ENCODE data around the gene LHPP. TPM values are rescaled to one million over a fixed set of nuclear protein-coding genes. Genes with fewer than 3 reads are reported as not detected.

Gene LHPP
- total RNA-seq, 1 experiment from 2014 or later, result 6.6 TPM

DNA sequence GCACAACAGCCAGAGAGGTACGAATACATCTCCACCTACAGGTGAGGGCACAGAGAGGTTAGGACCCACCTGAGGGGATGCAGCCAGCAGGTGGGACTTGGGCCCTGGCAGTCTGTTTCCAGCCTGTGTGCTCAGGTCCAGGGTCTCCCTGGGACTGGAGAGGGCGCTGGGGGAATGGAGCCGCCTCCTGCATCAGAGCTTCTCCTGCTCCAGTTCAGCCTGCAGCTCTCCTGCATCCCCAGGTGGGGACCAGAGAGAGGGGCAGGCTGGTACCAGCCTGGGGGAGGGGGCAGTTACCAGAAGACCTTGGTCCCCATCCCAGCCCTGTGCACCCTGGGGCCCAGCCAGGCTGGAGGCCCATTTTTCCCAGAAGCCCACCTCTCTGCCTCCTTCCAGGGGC, 80.7 kb downstream of the LHPP start:
- DNase-seq, result no peak
- no peak overlapping the region for H3K9ac ChIP-seq (ENCODE audit: low read length)

DNA sequence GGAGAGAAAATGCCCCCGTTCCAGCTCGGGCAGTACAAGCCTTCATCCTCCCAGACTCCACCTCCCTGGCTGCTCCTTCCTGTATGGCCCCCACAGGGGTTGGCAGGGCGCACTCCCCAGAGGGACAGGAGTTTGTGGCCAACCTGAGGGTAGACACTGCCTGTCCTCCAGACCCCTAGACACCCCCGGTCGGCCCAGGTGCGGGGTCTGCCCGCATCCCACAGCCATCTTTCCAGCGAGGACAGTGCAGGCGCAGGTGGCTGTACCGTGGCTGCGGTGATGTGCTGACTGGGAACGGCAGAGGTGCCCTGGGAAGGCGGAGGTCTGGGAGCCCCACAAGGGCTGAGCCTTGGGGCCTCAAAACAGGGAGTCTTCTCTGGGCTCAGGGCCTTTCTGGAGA, 81.5 kb downstream of the LHPP start:
- no peaks in the 10 kb centered on the region for H3K4me1 ChIP-seq (ENCODE audit: insufficient read depth, low read length)
- POLR2A ChIA-PET (ENCODE audit: unreplicated experiment), result no interaction called here
- ATAC-seq (no peak), DNase-seq (no peak)
- H3K27me3 ChIP-seq (ENCODE audit: low read length), result no peaks in the 10 kb centered on the region
- no peaks in the 10 kb centered on the region for H3F3A ChIP-seq (ENCODE audit: low read length, unreplicated experiment)
- no peaks in the 10 kb centered on the region for H3K9me3 ChIP-seq (ENCODE audit: low read length)
- no peaks in the 10 kb centered on the region for H3K9me2 ChIP-seq (replicated peaks; ENCODE audit: low read length)
- H3K27ac ChIP-seq (ENCODE audit: low read length), result no peak overlapping the region
- intact Hi-C loops (cut with micrococcal nuclease), result loop anchor here (5.0 kb wide), 1 partner anchor 284 kb away; no protein-coding TSS in a partner anchor
- no peaks in the 10 kb centered on the region for H4K20me1 ChIP-seq (ENCODE audit: low read length)
- no peak overlapping the region for H3K9ac ChIP-seq (ENCODE audit: low read length)
- CTCF ChIA-PET, result no interaction called here
- H2AFZ ChIP-seq (ENCODE audit: low read length), result no peak overlapping the region
- no peaks in the 10 kb centered on the region for H3K79me2 ChIP-seq (ENCODE audit: low read length)
- BruUV-seq (replicated peaks), result no TSS peak
- no peaks in the 10 kb centered on the region for H3K36me3 ChIP-seq (ENCODE audit: low read depth, low read length)
- H3K4me2 ChIP-seq (ENCODE audit: low read length), result no peak overlapping the region
- TF ChIP-seq EZH2 (IDR thresholded peaks at IDR 0.05; ENCODE audit: low read length, unreplicated experiment), result no peak
- TF ChIP-seq, protein P1, sequence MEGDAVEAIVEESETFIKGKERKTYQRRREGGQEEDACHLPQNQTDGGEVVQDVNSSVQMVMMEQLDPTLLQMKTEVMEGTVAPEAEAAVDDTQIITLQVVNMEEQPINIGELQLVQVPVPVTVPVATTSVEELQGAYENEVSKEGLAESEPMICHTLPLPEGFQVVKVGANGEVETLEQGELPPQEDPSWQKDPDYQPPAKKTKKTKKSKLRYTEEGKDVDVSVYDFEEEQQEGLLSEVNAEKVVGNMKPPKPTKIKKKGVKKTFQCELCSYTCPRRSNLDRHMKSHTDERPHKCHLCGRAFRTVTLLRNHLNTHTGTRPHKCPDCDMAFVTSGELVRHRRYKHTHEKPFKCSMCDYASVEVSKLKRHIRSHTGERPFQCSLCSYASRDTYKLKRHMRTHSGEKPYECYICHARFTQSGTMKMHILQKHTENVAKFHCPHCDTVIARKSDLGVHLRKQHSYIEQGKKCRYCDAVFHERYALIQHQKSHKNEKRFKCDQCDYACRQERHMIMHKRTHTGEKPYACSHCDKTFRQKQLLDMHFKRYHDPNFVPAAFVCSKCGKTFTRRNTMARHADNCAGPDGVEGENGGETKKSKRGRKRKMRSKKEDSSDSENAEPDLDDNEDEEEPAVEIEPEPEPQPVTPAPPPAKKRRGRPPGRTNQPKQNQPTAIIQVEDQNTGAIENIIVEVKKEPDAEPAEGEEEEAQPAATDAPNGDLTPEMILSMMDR (conservative IDR thresholded peaks at IDR 0.05; ENCODE audit: low read depth, low read length), result no peak
- TF ChIP-seq EZH2phosphoT487 (IDR thresholded peaks at IDR 0.05; ENCODE audit: borderline replicate concordance, low read length), result no peak
- H3K4me3 ChIP-seq (ENCODE audit: low read length), result no peak overlapping the region

More for the DNA sequence above, 80.7 kb downstream of the LHPP start:
- Histone ChIP-seq H3K36me3 (ENCODE audit: low read depth, low read length) (no peaks in the 10 kb centered on the region), H3K4me3 (ENCODE audit: low read length) (no peak overlapping the region), H3K27ac (ENCODE audit: low read length) (no peak overlapping the region), H3K9me2 (replicated peaks; ENCODE audit: low read length) (no peaks in the 10 kb centered on the region), H3K79me2 (ENCODE audit: low read length) (no peaks in the 10 kb centered on the region), H3K9me3 (ENCODE audit: low read length) (no peaks in the 10 kb centered on the region), H3K4me2 (ENCODE audit: low read length) (no peak overlapping the region), H3K4me1 (ENCODE audit: insufficient read depth, low read length) (no peaks in the 10 kb centered on the region), H3K27me3 (ENCODE audit: low read length) (no peaks in the 10 kb centered on the region), H4K20me1 (ENCODE audit: low read length) (no peaks in the 10 kb centered on the region), H2AFZ (ENCODE audit: low read length) (no peak overlapping the region), H3F3A (ENCODE audit: low read length, unreplicated experiment) (no peaks in the 10 kb centered on the region)
- POLR2A ChIA-PET (ENCODE audit: unreplicated experiment), result no interaction called here
- TF ChIP-seq, protein P1 (conservative IDR thresholded peaks at IDR 0.05; ENCODE audit: low read depth, low read length), result no peak
- ATAC-seq, result no peak
- CTCF ChIA-PET, result no interaction called here
- intact Hi-C loops (cut with micrococcal nuclease), result loop anchor here (5.0 kb wide), 1 partner anchor 285 kb away; no protein-coding TSS in a partner anchor
- BruUV-seq (replicated peaks), result no TSS peak

DNA sequence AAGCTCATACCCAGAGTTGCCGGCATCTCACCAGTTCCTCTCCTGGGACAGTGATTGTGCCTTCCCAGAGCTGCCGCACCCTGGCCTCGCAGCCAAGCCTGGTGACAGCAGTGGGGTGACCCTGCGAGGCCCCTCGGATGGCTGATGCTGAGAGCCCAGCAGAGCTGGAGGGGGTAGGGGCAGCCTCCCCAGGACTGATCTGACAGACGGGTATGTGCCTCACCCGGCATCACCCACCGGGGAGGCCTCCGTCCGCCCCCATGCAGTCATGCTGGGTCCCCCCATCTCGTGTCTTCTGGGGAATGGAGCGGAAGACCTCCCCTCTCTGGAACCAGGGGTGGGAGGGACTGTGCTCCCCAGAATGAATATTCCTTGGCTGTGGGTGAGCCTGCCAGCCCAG, 82.3 kb downstream of the LHPP start:
- DNase-seq, result no peak
- TF ChIP-seq EZH2phosphoT487 (IDR thresholded peaks at IDR 0.05; ENCODE audit: borderline replicate concordance, low read length), result no peak
- TF ChIP-seq, protein P1 (conservative IDR thresholded peaks at IDR 0.05; ENCODE audit: low read depth, low read length), result no peak
- TF ChIP-seq EZH2 (IDR thresholded peaks at IDR 0.05; ENCODE audit: low read length, unreplicated experiment), result no peak
- Histone ChIP-seq H2AFZ (ENCODE audit: low read length) (no peak overlapping the region), H3K79me2 (ENCODE audit: low read length) (no peaks in the 10 kb centered on the region), H3K9me2 (replicated peaks; ENCODE audit: low read length) (no peaks in the 10 kb centered on the region), H3F3A (ENCODE audit: low read length, unreplicated experiment) (no peaks in the 10 kb centered on the region), H3K4me2 (ENCODE audit: low read length) (no peak overlapping the region), H3K9me3 (ENCODE audit: low read length) (no peaks in the 10 kb centered on the region), H4K20me1 (ENCODE audit: low read length) (no peaks in the 10 kb centered on the region), H3K4me3 (ENCODE audit: low read length) (no peak overlapping the region), H3K4me1 (ENCODE audit: insufficient read depth, low read length) (no peaks in the 10 kb centered on the region), H3K9ac (ENCODE audit: low read length) (no peak overlapping the region), H3K27ac (ENCODE audit: low read length) (no peak overlapping the region), H3K36me3 (ENCODE audit: low read depth, low read length) (no peaks in the 10 kb centered on the region), H3K27me3 (ENCODE audit: low read length) (no peaks in the 10 kb centered on the region)
- intact Hi-C loops (cut with micrococcal nuclease), result loop anchor here (5.0 kb wide), 1 partner anchor 283 kb away; no protein-coding TSS in a partner anchor
- POLR2A ChIA-PET (ENCODE audit: unreplicated experiment), result no interaction called here
- BruUV-seq (replicated peaks), result no TSS peak
- CTCF ChIA-PET, result no interaction called here
- no peak for ATAC-seq
